Trophoblast cell (in vitro differentiated cells and primary cell): ENCODE results near the gene YJEFN3.

ENCODE experiments used
- DNase-seq, 2 donors: peaks; one replicate each; pipeline ENCODE4 v3.0.0-alpha.2; 2016
- H2AFZ ChIP-seq: 2 replicates; pipeline ENCODE4 v1.6.1; 2013; ENCODE audit warnings: low read length, moderate library complexity, mild to moderate bottlenecking; ENCODE audit not compliant: insufficient read depth, poor library complexity
- H2AK5ac ChIP-seq: 2 replicates; pipeline ENCODE4 v1.6.1; 2013; ENCODE audit warnings: mild to moderate bottlenecking, low read length
- H2BK120ac ChIP-seq: 2 replicates; pipeline ENCODE4 v1.6.1; 2013; ENCODE audit warnings: low read length, mild to moderate bottlenecking, moderate library complexity; ENCODE audit not compliant: insufficient read depth, poor library complexity
- H2BK12ac ChIP-seq: 2 replicates; pipeline ENCODE4 v1.6.1; 2013; ENCODE audit warnings: mild to moderate bottlenecking, low read length, moderate library complexity
- H2BK5ac ChIP-seq: 2 replicates; pipeline ENCODE4 v1.6.1; 2013; ENCODE audit warnings: low read length, low read depth, moderate library complexity, mild to moderate bottlenecking; ENCODE audit not compliant: poor library complexity
- H3K14ac ChIP-seq: 2 replicates; pipeline ENCODE4 v1.6.1; 2013; ENCODE audit warnings: mild to moderate bottlenecking, low read length
- H3K18ac ChIP-seq: 2 replicates; pipeline ENCODE4 v1.6.1; 2013; ENCODE audit warnings: mild to moderate bottlenecking, low read length
- H3K23ac ChIP-seq: 2 replicates; pipeline ENCODE4 v1.6.1; 2013; ENCODE audit warnings: low read length
- H3K27ac ChIP-seq: 2 replicates; pipeline ENCODE4 v1.5.1; 2013; ENCODE audit warnings: low read depth, mild to moderate bottlenecking, inconsistent platforms, low read length, moderate library complexity
- H3K27me3 ChIP-seq: 2 replicates; pipeline ENCODE4 v1.6.1; 2013; ENCODE audit warnings: inconsistent platforms, mild to moderate bottlenecking, low read length, moderate library complexity; ENCODE audit not compliant: insufficient read depth
- H3K36me3 ChIP-seq, 2 experiments: 1 replicate in 1 of 2; 2 replicates in 1 of 2; pipeline ENCODE4 v1.6.1; 2013; ENCODE audit warnings: low read length in 2 of 2, mild to moderate bottlenecking in 2 of 2, moderate library complexity in 1 of 2; ENCODE audit not compliant: insufficient read depth in 2 of 2, control insufficient read depth in 1 of 2
- H3K4ac ChIP-seq: 2 replicates; pipeline ENCODE4 v1.6.1; 2013; ENCODE audit warnings: low read depth, mild to moderate bottlenecking, low read length, moderate library complexity
- H3K4me1 ChIP-seq, 2 experiments: 1 replicate in 1 of 2; 2 replicates in 1 of 2; pipeline ENCODE4 v1.6.1; 2013; ENCODE audit warnings: low read length in 2 of 2, mild to moderate bottlenecking in 2 of 2, moderate library complexity in 1 of 2; ENCODE audit not compliant: insufficient read depth in 2 of 2, control insufficient read depth in 1 of 2
- H3K4me2 ChIP-seq: 2 replicates; pipeline ENCODE4 v1.6.1; 2013; ENCODE audit warnings: inconsistent platforms, mild to moderate bottlenecking, low read length, moderate library complexity
- H3K4me3 ChIP-seq: 2 replicates; pipeline ENCODE4 v1.5.1; 2013; ENCODE audit warnings: mild to moderate bottlenecking, low read depth, low read length, inconsistent platforms
- H3K79me1 ChIP-seq: one replicate; pipeline ENCODE4 v1.6.1; 2013; ENCODE audit warnings: low read length
- H3K79me2 ChIP-seq: 2 replicates; pipeline ENCODE4 v1.6.1; 2013; ENCODE audit warnings: low read length, mild to moderate bottlenecking; ENCODE audit not compliant: control insufficient read depth, insufficient read depth, poor library complexity
- H3K9ac ChIP-seq: 2 replicates; pipeline ENCODE4 v1.6.1; 2013; ENCODE audit warnings: mild to moderate bottlenecking, low read length
- H3K9me3 ChIP-seq: 2 replicates; pipeline ENCODE4 v1.6.1; 2013; ENCODE audit warnings: low read depth, mild to moderate bottlenecking, control low read depth, inconsistent platforms, low read length; ENCODE audit not compliant: insufficient read depth
- H4K12ac ChIP-seq: 2 replicates; pipeline ENCODE4 v1.6.1; 2013; ENCODE audit warnings: low read depth, mild to moderate bottlenecking, low read length, moderate library complexity
- H4K8ac ChIP-seq: 2 replicates; pipeline ENCODE4 v1.6.1; 2013; ENCODE audit warnings: low read depth, mild to moderate bottlenecking, low read length, moderate library complexity
- H4K91ac ChIP-seq: one replicate; pipeline ENCODE4 v1.6.1; 2013; ENCODE audit warnings: low read depth, mild to moderate bottlenecking, low read length, moderate library complexity
- WGBS: extraction: QIAGEN DNeasy Blood & Tissue Kit; methylation state at CpG from one replicate; pipeline ENCODE4 v1.1.7; 2013; ENCODE audit warnings: missing lambda C conversion rate; ENCODE audit not compliant: insufficient read length, insufficient coverage; ENCODE audit errors: extremely low coverage; 5-methylcytosine and 5-hydroxymethylcytosine counted together

Gene YJEFN3

GRCh38 chr19:19530423-19530804 is 1.7 kb downstream of the YJEFN3 start:
- H2AK5ac ChIP-seq, result no peak overlapping the region

GRCh38 chr19:19530889-19531288 is 2.2 kb downstream of the YJEFN3 start:
- H2BK12ac ChIP-seq, result no peak overlapping the region
- no peak overlapping the region for H3K14ac ChIP-seq
- no peak for DNase-seq
- no peak overlapping the region for H3K4me3 ChIP-seq
- H4K12ac ChIP-seq, result no peak overlapping the region
- H3K27ac ChIP-seq, result no peak overlapping the region
- H3K36me3 ChIP-seq, result peaks cover 46 to 47% of the 10 kb centered on the region in 2 experiments
- no peak overlapping the region for H3K23ac ChIP-seq
- H2AK5ac ChIP-seq, result no peak overlapping the region
- peaks cover 0 to 5% of the 10 kb centered on the region in 2 experiments for H3K4me1 ChIP-seq
- no peak overlapping the region for H2BK5ac ChIP-seq
- no peak overlapping the region for H3K9ac ChIP-seq
- H3K9me3 ChIP-seq, result peaks cover 6% of the 10 kb centered on the region
- H3K79me1 ChIP-seq, result no peaks in the 10 kb centered on the region
- no peaks in the 10 kb centered on the region for H3K27me3 ChIP-seq
- no peak overlapping the region for H3K4me2 ChIP-seq
- WGBS, result no CpG with 5 or more reads among the region's 4 CpGs
- H3K4ac ChIP-seq, result no peak overlapping the region
- no peak overlapping the region for H2BK120ac ChIP-seq
- H2AFZ ChIP-seq, result no peak overlapping the region
- H3K79me2 ChIP-seq, result no peaks in the 10 kb centered on the region
- no peak overlapping the region for H4K91ac ChIP-seq
- H3K18ac ChIP-seq, result no peak overlapping the region
- H4K8ac ChIP-seq, result no peak overlapping the region

More at GRCh38 chr19:19530423-19530804, 1.7 kb downstream of the YJEFN3 start:
- no peak overlapping the region for H2BK12ac ChIP-seq
- peaks cover 6% of the 10 kb centered on the region for H3K9me3 ChIP-seq
- no peak overlapping the region for H3K14ac ChIP-seq
- no peak overlapping the region for H2BK5ac ChIP-seq
- no peak overlapping the region for H2AFZ ChIP-seq
- peaks cover 0 to 5% of the 10 kb centered on the region in 2 experiments for H3K4me1 ChIP-seq
- H4K91ac ChIP-seq, result no peak overlapping the region
- H3K27ac ChIP-seq, result no peak overlapping the region
- no peak overlapping the region for H3K4me2 ChIP-seq
- no peaks in the 10 kb centered on the region for H3K79me1 ChIP-seq
- peaks cover 46 to 50% of the 10 kb centered on the region in 2 experiments for H3K36me3 ChIP-seq
- no peak overlapping the region for H3K18ac ChIP-seq
- no peak overlapping the region for H3K4ac ChIP-seq
- H3K79me2 ChIP-seq, result no peaks in the 10 kb centered on the region
- no peak overlapping the region for H3K23ac ChIP-seq
- DNase-seq, result no peak
- no peaks in the 10 kb centered on the region for H3K27me3 ChIP-seq
- no CpG with 5 or more reads among the region's 9 CpGs for WGBS
- no peak overlapping the region for H3K4me3 ChIP-seq
- H4K8ac ChIP-seq, result no peak overlapping the region
- no peak overlapping the region for H2BK120ac ChIP-seq
- H4K12ac ChIP-seq, result no peak overlapping the region
- no peak overlapping the region for H3K9ac ChIP-seq

- H2BK5ac ChIP-seq, result no peak overlapping the region
- no peak overlapping the region for H4K12ac ChIP-seq
- H3K4me1 ChIP-seq, result peaks cover 0 to 5% of the 10 kb centered on the region in 2 experiments
- H4K8ac ChIP-seq, result no peak overlapping the region
- H3K23ac ChIP-seq, result no peak overlapping the region
- H3K14ac ChIP-seq, result no peak overlapping the region
- WGBS, result no CpG with 5 or more reads among the region's 48 CpGs
- no peak overlapping the region for H3K4ac ChIP-seq
- H3K9me3 ChIP-seq, result peaks cover 6% of the 10 kb centered on the region
- no peaks in the 10 kb centered on the region for H3K79me2 ChIP-seq
- H3K27me3 ChIP-seq, result no peaks in the 10 kb centered on the region
- no peak overlapping the region for H2AK5ac ChIP-seq
- H3K4me3 ChIP-seq, result no peak overlapping the region
- no peak overlapping the region for H3K27ac ChIP-seq
- no peak overlapping the region for H3K4me2 ChIP-seq
- no peaks in the 10 kb centered on the region for H3K79me1 ChIP-seq
- H3K9ac ChIP-seq, result no peak overlapping the region
- no peak overlapping the region for H4K91ac ChIP-seq
- peak; percentile 72 to 94 for DNase-seq
- no peak overlapping the region for H2BK12ac ChIP-seq
- H2BK120ac ChIP-seq, result no peak overlapping the region
- no peak overlapping the region for H3K18ac ChIP-seq
- H3K36me3 ChIP-seq, result peaks cover 35% of the 10 kb centered on the region in 2 experiments
- no peak overlapping the region for H2AFZ ChIP-seq
These were observed 3.5 kb downstream of the YJEFN3 start for GRCh38 chr19:19531951-19532805.

- Histone ChIP-seq H2BK5ac (no peak overlapping the region), H2BK12ac (no peak overlapping the region), H3K4me1 (peaks cover under 1 to 7% of the 10 kb centered on the region in 2 experiments), H3K9ac (no peak overlapping the region), H3K23ac (no peak overlapping the region), H3K4me3 (no peak overlapping the region), H3K14ac (no peak overlapping the region), H3K27ac (no peak overlapping the region), H3K36me3 (peaks cover 27 to 30% of the 10 kb centered on the region in 2 experiments), H4K12ac (no peak overlapping the region), H4K91ac (no peak overlapping the region), H4K8ac (no peak overlapping the region), H3K18ac (no peak overlapping the region), H3K27me3 (no peaks in the 10 kb centered on the region), H3K79me1 (no peaks in the 10 kb centered on the region), H2AK5ac (no peak overlapping the region), H3K4me2 (no peak overlapping the region), H3K79me2 (no peaks in the 10 kb centered on the region), H3K4ac (no peak overlapping the region), H2BK120ac (no peak overlapping the region), H3K9me3 (peaks cover 8% of the 10 kb centered on the region), H2AFZ (no peak overlapping the region)
- no peak for DNase-seq
- 93% methylated on average over 1 of the region's 14 CpGs for WGBS
These were observed 4.3 kb downstream of the YJEFN3 start for GRCh38 chr19:19532806-19533701.
